Stimulated activated CD8-positive, alpha-beta memory T cell treated with anti-CD3 and anti-CD28 coated beads, Interleukin-7, amount 100 ng/mL, for 4 hours (primary cell): ENCODE measurements around the gene PCDHA2.
"Not testable (repeated sequence)": the region's sequence is repeated elsewhere in the genome, so short reads cannot be mapped to it uniquely, and the experiment has no call there.

Experiments
- DNase-seq, 2 donors: peaks; one replicate each; pipeline ENCODE4 v3.0.0-alpha.2; 2020; ENCODE audit warnings: low read depth in 2 of 2

Gene PCDHA2

GRCh38 chr5:140794595-140795258 lies at the start of gene PCDHA2:
Gene PCDHA2 (plus strand): TSS chr5:140794852.
- no peak for DNase-seq

- no peak for DNase-seq
These were observed 41.1 kb upstream of the PCDHA2 start for GRCh38 chr5:140753561-140753960.

- DNase-seq = no peak
These were observed 30.3 kb upstream of the PCDHA2 start for GRCh38 chr5:140764177-140764973.

GRCh38 chr5:140767444-140767843 lies 27.2 kb upstream of the PCDHA2 start:
- DNase-seq = no peak

- DNase-seq = no peak
These were observed 14.1 kb upstream of the PCDHA2 start for GRCh38 chr5:140780512-140780911.

GRCh38 chr5:140785905-140786686 lies 8.6 kb upstream of the PCDHA2 start, which contains the start of gene PCDHA1:
Gene PCDHA1 (plus strand): TSS chr5:140786140.
- DNase-seq = no peak

- DNase-seq = not testable (repeated sequence)
These were observed 7.2 kb upstream of the PCDHA2 start for GRCh38 chr5:140787422-140787821.

GRCh38 chr5:140787849-140788504 lies 6.7 kb upstream of the PCDHA2 start:
- not testable (repeated sequence) for DNase-seq

- no peak for DNase-seq
These were observed 3.6 kb upstream of the PCDHA2 start for GRCh38 chr5:140791089-140791488.

GRCh38 chr5:140795259-140795641 lies 598 bp downstream of the PCDHA2 start:
- DNase-seq = no peak

- not testable (repeated sequence) for DNase-seq
These were observed 1.5 kb downstream of the PCDHA2 start for GRCh38 chr5:140796072-140796717.

- DNase-seq = no peak
These were observed 2.1 kb downstream of the PCDHA2 start for GRCh38 chr5:140796718-140797095.

GRCh38 chr5:140800816-140801493 lies 6.3 kb downstream of the PCDHA2 start, which contains the start of gene PCDHA3:
Gene PCDHA3 (plus strand): TSS chr5:140801057.
- no peak for DNase-seq

- DNase-seq = no peak
These were observed 6.8 kb downstream of the PCDHA2 start for GRCh38 chr5:140801494-140801841.

- not testable (repeated sequence) for DNase-seq
These were observed 7.7 kb downstream of the PCDHA2 start for GRCh38 chr5:140802381-140802780.

- no peak for DNase-seq
These were observed 8.2 kb downstream of the PCDHA2 start for GRCh38 chr5:140802781-140803271.

GRCh38 chr5:140806834-140807775 lies 12.5 kb downstream of the PCDHA2 start, which contains the start of gene PCDHA4:
Gene PCDHA4 (plus strand): TSS chr5:140807068.
- DNase-seq = no peak

GRCh38 chr5:140808241-140808888 lies 13.7 kb downstream of the PCDHA2 start:
- not testable (repeated sequence) for DNase-seq

GRCh38 chr5:140808889-140809291 lies 14.2 kb downstream of the PCDHA2 start:
- DNase-seq = no peak
